Measurements from ENCODE around the gene CCDC170.
"Not testable (repeated sequence)": the region's sequence is repeated elsewhere in the genome, so short reads cannot be mapped to it uniquely, and the experiment has no call there.

The CCDC170 gene

GRCh38 chr6:151494936-151495320 is 1.1 kb downstream of the CCDC170 start:
- no peak for DNase-seq

GRCh38 chr6:151495380-151495779 is 1.6 kb downstream of the CCDC170 start:
- no peak for DNase-seq

- no peak for DNase-seq
Measured at GRCh38 chr6:151497905-151498304, 4.1 kb downstream of the CCDC170 start.

- DNase-seq, result no peak
Measured at GRCh38 chr6:151498327-151498726, 4.5 kb downstream of the CCDC170 start.

- DNase-seq, result no peak
Measured at GRCh38 chr6:151499551-151499950, 5.7 kb downstream of the CCDC170 start.

GRCh38 chr6:151501511-151502136 is 7.8 kb downstream of the CCDC170 start:
- DNase-seq, result no peak

- DNase-seq, result no peak
Measured at GRCh38 chr6:151502499-151502898, 8.7 kb downstream of the CCDC170 start.

- no peak for DNase-seq
Measured at GRCh38 chr6:151506761-151507160, 12.9 kb downstream of the CCDC170 start.

GRCh38 chr6:151509048-151509447 is 15.2 kb downstream of the CCDC170 start:
- no peak for DNase-seq

- DNase-seq, result no peak
Measured at GRCh38 chr6:151512481-151512880, 18.7 kb downstream of the CCDC170 start.

- no peak for DNase-seq
Measured at GRCh38 chr6:151514000-151514730, 20.3 kb downstream of the CCDC170 start.

GRCh38 chr6:151518992-151519391 is 25.2 kb downstream of the CCDC170 start:
- not testable (repeated sequence) for DNase-seq

GRCh38 chr6:151523034-151523433 is 29.2 kb downstream of the CCDC170 start:
- no peak for DNase-seq

GRCh38 chr6:151524059-151524458 is 30.2 kb downstream of the CCDC170 start:
- DNase-seq, result no peak

GRCh38 chr6:151534576-151534975 is 40.8 kb downstream of the CCDC170 start:
- no peak for DNase-seq

GRCh38 chr6:151535476-151536187 is 41.8 kb downstream of the CCDC170 start:
- no peak for DNase-seq

GRCh38 chr6:151536188-151536479 is 42.3 kb downstream of the CCDC170 start:
- no peak for DNase-seq

- DNase-seq, result no peak
Measured at GRCh38 chr6:151537556-151537955, 43.7 kb downstream of the CCDC170 start.

GRCh38 chr6:151539506-151540268 is 45.9 kb downstream of the CCDC170 start:
- no peak for DNase-seq

- no peak for DNase-seq
Measured at GRCh38 chr6:151544453-151544852, 50.6 kb downstream of the CCDC170 start.

GRCh38 chr6:151544884-151545283 is 51.1 kb downstream of the CCDC170 start:
- not testable (repeated sequence) for DNase-seq

- no peak for DNase-seq
Measured at GRCh38 chr6:151546941-151547659, 53.3 kb downstream of the CCDC170 start.

- DNase-seq, result no peak
Measured at GRCh38 chr6:151548201-151548600, 54.4 kb downstream of the CCDC170 start.

Measured in DMS79 treated with DMSO at 0.1 percent for 48 hours (cell line).